Neural cell (in vitro differentiated cells): Measurements from ENCODE around the gene MAP10. TPM values are rescaled to one million over a fixed set of nuclear protein-coding genes. Genes with fewer than 3 reads are reported as not detected.

Experiments used
- H2AFZ ChIP-seq: fragments of 200-600, 300-800 bp; sonication (generic), shearing (Covaris generic); 2 replicates; pipeline ENCODE4 v1.6.0; 2014; ENCODE audit warnings: low read depth, mild to moderate bottlenecking, antibody characterized with exemption, low read length, moderate library complexity
- H3F3A ChIP-seq: fragments of 200-600 bp; shearing (Covaris generic); 2 replicates; pipeline ENCODE4 v1.6.1; 2016; ENCODE audit warnings: mild to moderate bottlenecking, moderate library complexity, mixed read lengths, antibody characterized with exemption, low read length; ENCODE audit not compliant: insufficient read depth, poor library complexity, severe bottlenecking
- H3K27ac ChIP-seq: fragments of 200-600, 300-800 bp; sonication (generic), shearing (Covaris generic); 2 replicates; pipeline ENCODE4 v1.5.1; 2014; ENCODE audit warnings: mild to moderate bottlenecking, low read length, moderate library complexity
- H3K27me3 ChIP-seq: fragments of 300-800, 200-600 bp; sonication (generic), shearing (Covaris generic); 2 replicates; pipeline ENCODE4 v1.6.0; 2014; ENCODE audit warnings: mild to moderate bottlenecking, low read depth, low read length, moderate library complexity; ENCODE audit not compliant: insufficient read depth
- H3K36me3 ChIP-seq: fragments of 300-800, 200-600 bp; sonication (generic), shearing (Covaris generic); 2 replicates; pipeline ENCODE4 v1.5.1; 2014; ENCODE audit warnings: mild to moderate bottlenecking, antibody characterized with exemption, low read length, moderate library complexity; ENCODE audit not compliant: insufficient read depth
- H3K4me2 ChIP-seq: fragments of 300-800, 200-600 bp; sonication (generic), shearing (Covaris generic); 2 replicates; pipeline ENCODE4 v1.6.0; 2014; ENCODE audit warnings: mild to moderate bottlenecking, low read length
- H3K4me3 ChIP-seq: fragments of 300-800, 200-600 bp; sonication (generic), shearing (Covaris generic); 2 replicates; pipeline ENCODE4 v1.5.1; 2014; ENCODE audit warnings: mild to moderate bottlenecking, low read length, moderate library complexity
- H3K79me2 ChIP-seq: fragments of 200-600 bp; shearing (Covaris generic); replicated peaks from 2 replicates; pipeline ENCODE4 v1.6.0; 2014; ENCODE audit warnings: mild to moderate bottlenecking, low read length, moderate library complexity; ENCODE audit not compliant: insufficient read depth
- H3K9ac ChIP-seq: fragments of 300-800, 200-600 bp; sonication (generic), shearing (Covaris generic); 2 replicates; pipeline ENCODE4 v1.6.1; 2016; ENCODE audit warnings: mild to moderate bottlenecking, low read length, mixed read lengths
- H3K9me2 ChIP-seq: fragments of 200-600 bp; shearing (Covaris generic); 2 replicates; pipeline ENCODE4 v1.6.1; 2016; ENCODE audit warnings: mild to moderate bottlenecking, low read length, mixed read lengths; ENCODE audit not compliant: insufficient read depth
- H3K9me3 ChIP-seq: fragments of 200-600, 300-800 bp; sonication (generic), shearing (Covaris generic); 2 replicates; pipeline ENCODE4 v1.6.1; 2016; ENCODE audit warnings: mild to moderate bottlenecking, mixed run types, low read length, moderate library complexity, mixed read lengths
- H4K20me1 ChIP-seq: fragments of 200-600 bp; shearing (Covaris generic); 2 replicates; pipeline ENCODE4 v1.6.1; 2016; ENCODE audit warnings: mild to moderate bottlenecking, mixed run types; ENCODE audit not compliant: insufficient read depth
- CTCF ChIP-seq: fragments of 450-650 bp; IDR thresholded peaks from 2 replicates; pipeline ENCODE4 v1.5.1; 2014; ENCODE audit warnings: antibody characterized with exemption, mild to moderate bottlenecking, moderate library complexity; ENCODE audit not compliant: poor library complexity, severe bottlenecking
- EP300 ChIP-seq: fragments of 450-650 bp; conservative IDR thresholded peaks from 2 replicates; pipeline ENCODE4 v1.6.1; 2014; ENCODE audit warnings: antibody characterized with exemption, mild to moderate bottlenecking, moderate library complexity; ENCODE audit not compliant: poor library complexity, severe bottlenecking
- EZH2 ChIP-seq: fragments of 200-600, 300-800 bp; shearing (Covaris generic), sonication (generic); IDR thresholded peaks from 2 replicates; pipeline ENCODE4 v1.6.1; 2014; ENCODE audit warnings: antibody characterized with exemption, low read length, borderline replicate concordance, mild to moderate bottlenecking; ENCODE audit not compliant: insufficient read depth, poor library complexity, severe bottlenecking
- MXI1 ChIP-seq: fragments of 450-650 bp; conservative IDR thresholded peaks from 2 replicates; pipeline ENCODE4 v1.6.1; 2014; ENCODE audit warnings: antibody characterized with exemption, mild to moderate bottlenecking; ENCODE audit not compliant: poor library complexity, severe bottlenecking
- POLR2AphosphoS5 ChIP-seq: IDR thresholded peaks from 2 replicates; pipeline ENCODE4 v1.6.1; 2012
- RAD21 ChIP-seq: fragments of 450-650 bp; conservative IDR thresholded peaks from 2 replicates; pipeline ENCODE4 v1.6.1; 2014; ENCODE audit warnings: antibody characterized with exemption, mild to moderate bottlenecking, moderate library complexity
- SMC3 ChIP-seq: fragments of 450-650 bp; conservative IDR thresholded peaks from 2 replicates; pipeline ENCODE4 v1.6.1; 2014; ENCODE audit warnings: antibody characterized with exemption, mild to moderate bottlenecking, moderate library complexity; ENCODE audit not compliant: poor library complexity
- TAF1 ChIP-seq: IDR thresholded peaks from 2 replicates; pipeline ENCODE4 v1.6.1; 2012; ENCODE audit warnings: low read depth
- polyA plus RNA-seq: library from polyadenylated mRNA; depleted of rRNA; stranded (reverse); fragments of >200 nt; gene quantifications from 2 replicates; pipeline ENCODE4 v1.2.3, GENCODE V29; 2014
- TF ChIP-seq, protein P1 (sequence below): IDR thresholded peaks from 2 replicates; pipeline ENCODE4 v1.6.1; 2012; ENCODE audit warnings: borderline replicate concordance

MAP10 gene
- polyA plus RNA-seq, 1 donor from 2014 or later = 1.1 TPM

DNA sequence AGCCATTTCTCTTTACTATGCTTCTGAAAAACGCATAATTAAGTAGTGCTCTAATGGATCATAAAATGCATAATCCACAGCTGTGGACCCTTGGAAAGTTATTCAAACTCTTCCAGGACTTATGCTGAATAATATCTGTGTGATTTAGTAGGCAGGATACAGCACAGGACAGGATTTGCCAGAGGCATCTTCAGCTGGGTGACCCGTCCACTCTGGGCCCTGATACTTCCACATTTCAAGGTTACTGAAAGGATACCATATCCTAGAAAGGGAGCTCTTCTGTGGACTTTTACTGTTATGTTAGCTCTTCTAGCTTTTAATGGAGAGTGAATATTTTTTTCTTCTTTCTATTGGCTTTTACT is 49.6 kb downstream of the MAP10 start:
- Histone ChIP-seq H3K9me2 (no peaks in the 10 kb centered on the region), H3K79me2 (no peaks in the 10 kb centered on the region), H3K27ac (no peak overlapping the region), H3K36me3 (no peaks in the 10 kb centered on the region), H3K4me3 (no peak overlapping the region), H2AFZ (no peak overlapping the region), H3F3A (no peaks in the 10 kb centered on the region), H3K9me3 (no peaks in the 10 kb centered on the region), H3K27me3 (no peaks in the 10 kb centered on the region), H3K9ac (no peak overlapping the region), H3K4me2 (no peak overlapping the region), H4K20me1 (no peaks in the 10 kb centered on the region)
- TF ChIP-seq EP300 = no peak
- TF ChIP-seq EZH2 = no peak
- TF ChIP-seq, protein P1, sequence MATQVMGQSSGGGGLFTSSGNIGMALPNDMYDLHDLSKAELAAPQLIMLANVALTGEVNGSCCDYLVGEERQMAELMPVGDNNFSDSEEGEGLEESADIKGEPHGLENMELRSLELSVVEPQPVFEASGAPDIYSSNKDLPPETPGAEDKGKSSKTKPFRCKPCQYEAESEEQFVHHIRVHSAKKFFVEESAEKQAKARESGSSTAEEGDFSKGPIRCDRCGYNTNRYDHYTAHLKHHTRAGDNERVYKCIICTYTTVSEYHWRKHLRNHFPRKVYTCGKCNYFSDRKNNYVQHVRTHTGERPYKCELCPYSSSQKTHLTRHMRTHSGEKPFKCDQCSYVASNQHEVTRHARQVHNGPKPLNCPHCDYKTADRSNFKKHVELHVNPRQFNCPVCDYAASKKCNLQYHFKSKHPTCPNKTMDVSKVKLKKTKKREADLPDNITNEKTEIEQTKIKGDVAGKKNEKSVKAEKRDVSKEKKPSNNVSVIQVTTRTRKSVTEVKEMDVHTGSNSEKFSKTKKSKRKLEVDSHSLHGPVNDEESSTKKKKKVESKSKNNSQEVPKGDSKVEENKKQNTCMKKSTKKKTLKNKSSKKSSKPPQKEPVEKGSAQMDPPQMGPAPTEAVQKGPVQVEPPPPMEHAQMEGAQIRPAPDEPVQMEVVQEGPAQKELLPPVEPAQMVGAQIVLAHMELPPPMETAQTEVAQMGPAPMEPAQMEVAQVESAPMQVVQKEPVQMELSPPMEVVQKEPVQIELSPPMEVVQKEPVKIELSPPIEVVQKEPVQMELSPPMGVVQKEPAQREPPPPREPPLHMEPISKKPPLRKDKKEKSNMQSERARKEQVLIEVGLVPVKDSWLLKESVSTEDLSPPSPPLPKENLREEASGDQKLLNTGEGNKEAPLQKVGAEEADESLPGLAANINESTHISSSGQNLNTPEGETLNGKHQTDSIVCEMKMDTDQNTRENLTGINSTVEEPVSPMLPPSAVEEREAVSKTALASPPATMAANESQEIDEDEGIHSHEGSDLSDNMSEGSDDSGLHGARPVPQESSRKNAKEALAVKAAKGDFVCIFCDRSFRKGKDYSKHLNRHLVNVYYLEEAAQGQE = no peak
- no peak for TF ChIP-seq SMC3
- no peak for TF ChIP-seq TAF1
- TF ChIP-seq RAD21 = no peak
- TF ChIP-seq POLR2AphosphoS5 = no peak
- no peak for TF ChIP-seq CTCF
- TF ChIP-seq MXI1 = no peak

- TF ChIP-seq RAD21 = no peak
- TF ChIP-seq EZH2 = no peak
- no peak for TF ChIP-seq TAF1
- TF ChIP-seq SMC3 = no peak
- TF ChIP-seq MXI1 = no peak
- no peak for TF ChIP-seq POLR2AphosphoS5
- TF ChIP-seq, protein P1 = no peak
- TF ChIP-seq CTCF = no peak
- TF ChIP-seq EP300 = no peak
- no peak overlapping the region for H2AFZ ChIP-seq
- no peaks in the 10 kb centered on the region for H3K9me3 ChIP-seq
- no peak overlapping the region for H3K4me2 ChIP-seq
- no peaks in the 10 kb centered on the region for H3K79me2 ChIP-seq
- no peaks in the 10 kb centered on the region for H3K27me3 ChIP-seq
- H3F3A ChIP-seq = no peaks in the 10 kb centered on the region
- H3K36me3 ChIP-seq = no peaks in the 10 kb centered on the region
- no peaks in the 10 kb centered on the region for H3K9me2 ChIP-seq
- H4K20me1 ChIP-seq = no peaks in the 10 kb centered on the region
- no peak overlapping the region for H3K27ac ChIP-seq
- H3K9ac ChIP-seq = no peak overlapping the region
- H3K4me3 ChIP-seq = no peak overlapping the region
These were observed 51.3 kb downstream of the MAP10 start for GRCh38 chr1:232856541-232856940.
